Esophagus mucosa (tissue), 1 donor: ENCODE data around the gene SMOC2. TPM values are rescaled to one million over a fixed set of nuclear protein-coding genes. Genes with fewer than 3 reads are reported as not detected.

Experiments
- ATAC-seq: fragments of 200-7000 bp; cut with Tn5 transposase; one replicate; pipeline ENCODE4 v1.9.1; 2020
- total RNA-seq: library from RNA; stranded (reverse); gene quantifications from one replicate; pipeline ENCODE4 v1.2.4, GENCODE V29; 2023
- donor health status: DM: yes; HTN: yes; CAD: no.

Gene SMOC2, protein sequence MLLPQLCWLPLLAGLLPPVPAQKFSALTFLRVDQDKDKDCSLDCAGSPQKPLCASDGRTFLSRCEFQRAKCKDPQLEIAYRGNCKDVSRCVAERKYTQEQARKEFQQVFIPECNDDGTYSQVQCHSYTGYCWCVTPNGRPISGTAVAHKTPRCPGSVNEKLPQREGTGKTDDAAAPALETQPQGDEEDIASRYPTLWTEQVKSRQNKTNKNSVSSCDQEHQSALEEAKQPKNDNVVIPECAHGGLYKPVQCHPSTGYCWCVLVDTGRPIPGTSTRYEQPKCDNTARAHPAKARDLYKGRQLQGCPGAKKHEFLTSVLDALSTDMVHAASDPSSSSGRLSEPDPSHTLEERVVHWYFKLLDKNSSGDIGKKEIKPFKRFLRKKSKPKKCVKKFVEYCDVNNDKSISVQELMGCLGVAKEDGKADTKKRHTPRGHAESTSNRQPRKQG
- total RNA-seq = 1.9 TPM

DNA sequence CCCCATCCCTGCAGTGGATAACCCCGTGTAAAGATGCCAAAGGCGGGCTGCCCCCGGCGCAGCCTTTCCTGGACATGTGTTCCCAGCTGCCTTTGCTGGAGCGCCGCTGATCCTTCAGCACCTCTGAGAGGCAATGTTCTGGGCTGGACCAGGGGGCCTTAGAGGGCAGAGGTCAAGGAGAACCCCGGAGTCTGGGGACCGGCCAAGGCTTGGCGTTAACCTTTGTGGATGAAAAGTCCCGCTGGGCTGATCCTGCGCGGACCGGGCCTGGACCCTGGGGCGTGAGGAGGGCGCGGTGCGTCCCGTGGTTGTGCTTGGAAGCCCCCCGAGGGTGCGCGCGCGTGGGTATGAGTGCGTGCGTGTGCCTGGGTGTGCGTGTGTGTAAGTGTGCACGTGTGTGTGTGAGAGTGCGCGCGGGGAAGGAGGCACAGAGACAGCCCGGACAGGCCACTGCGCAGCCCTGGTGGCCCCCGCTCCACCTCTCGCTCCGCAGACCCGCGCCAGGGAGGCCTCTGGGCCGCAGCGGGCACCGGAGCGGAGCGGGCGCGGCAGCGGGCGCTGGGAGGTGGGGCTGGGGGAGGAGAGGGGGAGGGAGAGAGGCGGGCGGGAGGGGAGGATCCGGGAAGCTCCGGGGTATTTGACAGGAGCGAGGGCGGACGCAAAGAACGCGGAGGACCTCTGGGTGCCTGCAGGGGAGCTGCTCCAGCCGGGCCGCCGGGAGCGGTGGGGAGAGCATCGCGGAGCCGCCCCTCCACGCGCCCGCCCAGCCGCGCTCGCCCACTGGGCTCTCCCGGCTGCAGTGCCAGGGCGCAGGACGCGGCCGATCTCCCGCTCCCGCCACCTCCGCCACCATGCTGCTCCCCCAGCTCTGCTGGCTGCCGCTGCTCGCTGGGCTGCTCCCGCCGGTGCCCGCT is at the start of gene SMOC2:
TSS of gene SMOC2 (plus strand) at position 665 of the 914 bp plus-strand sequence. CDS start at position 852, 187 bp downstream.
- peak; percentile 35 for ATAC-seq

DNA sequence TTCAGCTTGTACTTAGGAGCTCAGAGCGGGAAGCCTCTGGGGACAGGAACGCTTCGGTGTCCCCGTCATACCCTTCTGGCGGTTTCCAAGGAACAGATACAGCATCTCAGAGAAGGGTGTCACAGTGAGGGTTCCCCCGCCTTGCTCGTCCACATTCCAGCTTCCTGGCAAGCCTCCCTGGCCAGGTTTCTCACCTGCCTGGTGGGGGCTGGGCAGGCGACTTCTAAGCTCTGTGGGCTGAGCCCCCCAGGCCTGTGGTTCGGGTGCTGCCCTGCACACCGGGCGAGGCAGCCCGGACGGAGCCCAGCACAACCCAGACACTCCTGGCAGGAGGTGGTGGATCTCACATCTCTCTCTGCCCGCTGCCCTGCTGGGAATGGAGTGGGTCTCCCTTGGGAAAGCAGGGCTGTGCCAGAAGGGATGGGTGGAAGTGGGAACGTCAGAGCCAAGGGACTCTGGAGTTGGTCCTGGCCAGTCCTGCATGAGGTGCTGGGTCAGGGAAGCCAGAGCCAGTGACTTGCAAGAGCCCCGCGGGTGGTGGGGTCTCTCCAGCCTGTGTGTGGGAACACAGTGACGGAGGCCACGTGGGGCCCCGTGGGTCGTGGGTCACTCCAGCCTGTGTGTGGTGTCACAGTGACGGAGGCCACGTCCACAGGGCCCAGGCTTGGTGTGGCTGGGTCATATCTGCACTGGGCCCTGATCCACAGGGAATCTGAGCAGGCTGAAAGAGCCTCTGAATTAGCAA is 47.7 kb upstream of the SMOC2 start:
- ATAC-seq = peak; percentile 7

DNA sequence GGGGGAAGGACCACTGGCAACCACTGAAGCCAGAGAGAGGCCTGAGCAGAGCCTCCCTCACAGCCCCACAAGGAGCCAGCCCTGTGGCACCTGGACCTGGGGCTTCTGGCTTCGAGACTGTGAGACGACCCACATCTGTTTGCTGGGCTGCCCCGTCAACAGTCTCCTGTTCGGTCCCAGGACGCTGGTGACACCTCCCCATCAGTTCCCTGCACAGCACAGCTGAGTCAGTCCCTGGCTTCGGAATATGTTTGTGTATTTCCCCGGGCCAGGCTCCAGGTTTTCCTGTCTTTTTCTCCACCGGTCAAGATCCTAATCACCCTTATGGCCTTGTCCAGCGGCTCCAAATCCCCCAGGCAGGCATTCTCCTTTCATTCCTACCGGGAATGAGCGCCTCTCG is 46.4 kb upstream of the SMOC2 start:
- no peak for ATAC-seq

DNA sequence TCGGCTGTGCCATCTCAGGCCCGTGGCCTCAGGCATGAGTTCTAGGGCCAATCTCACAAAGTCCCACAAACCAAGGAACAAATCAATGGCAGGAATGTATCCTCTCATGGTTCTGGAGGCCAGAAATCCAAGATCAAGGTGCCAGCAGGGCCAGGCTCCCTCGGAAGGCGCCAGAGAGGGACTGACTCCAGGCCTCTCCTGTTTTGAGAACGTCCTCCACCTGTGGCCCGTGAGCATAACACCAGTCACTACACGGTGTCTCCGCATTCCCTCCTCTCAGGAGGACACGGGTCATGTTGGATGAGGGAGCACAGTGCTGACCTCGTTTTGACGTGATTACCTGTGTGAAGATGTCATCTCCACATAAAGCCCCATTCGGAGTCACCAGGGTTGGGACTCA is 45.0 kb upstream of the SMOC2 start:
- ATAC-seq = no peak

DNA sequence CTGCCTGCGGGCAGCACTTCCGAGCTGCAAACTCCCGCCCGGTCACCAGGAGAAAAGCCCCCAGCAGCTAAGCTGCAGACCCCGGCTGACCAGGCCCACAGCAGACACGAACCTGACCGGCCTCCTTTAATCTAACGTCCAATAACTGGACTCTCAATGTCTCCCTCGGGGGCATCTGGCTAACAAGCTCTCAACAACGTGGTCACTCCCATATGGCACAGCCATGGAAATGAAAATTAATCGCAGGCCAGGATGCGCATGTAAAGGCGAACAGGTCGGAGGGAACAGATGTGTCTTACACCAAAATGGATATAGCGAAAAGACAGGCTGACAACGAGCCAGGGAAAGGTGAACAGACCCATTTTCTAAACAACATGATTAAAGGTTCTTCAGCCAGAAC is 44.4 kb upstream of the SMOC2 start:
- no peak for ATAC-seq

DNA sequence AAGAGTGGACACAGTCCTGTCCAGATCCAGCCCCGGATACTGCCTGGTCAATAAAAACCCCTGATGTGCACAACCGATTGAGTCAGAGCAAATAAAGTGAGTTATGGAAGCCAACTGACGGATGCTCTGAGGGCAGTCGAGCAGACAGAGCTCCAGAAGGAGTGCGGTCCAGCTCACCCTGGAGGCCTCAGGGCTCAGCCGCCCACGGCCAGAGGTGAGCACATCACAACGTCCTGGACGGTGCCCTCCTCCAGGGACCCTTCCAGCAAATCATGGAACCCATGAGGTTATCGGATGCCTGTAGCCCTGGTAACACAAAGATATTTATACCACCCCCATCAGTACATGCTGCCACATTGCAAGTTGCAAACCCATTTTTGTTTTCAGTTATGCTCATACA is 44.0 kb upstream of the SMOC2 start:
- ATAC-seq = no peak

DNA sequence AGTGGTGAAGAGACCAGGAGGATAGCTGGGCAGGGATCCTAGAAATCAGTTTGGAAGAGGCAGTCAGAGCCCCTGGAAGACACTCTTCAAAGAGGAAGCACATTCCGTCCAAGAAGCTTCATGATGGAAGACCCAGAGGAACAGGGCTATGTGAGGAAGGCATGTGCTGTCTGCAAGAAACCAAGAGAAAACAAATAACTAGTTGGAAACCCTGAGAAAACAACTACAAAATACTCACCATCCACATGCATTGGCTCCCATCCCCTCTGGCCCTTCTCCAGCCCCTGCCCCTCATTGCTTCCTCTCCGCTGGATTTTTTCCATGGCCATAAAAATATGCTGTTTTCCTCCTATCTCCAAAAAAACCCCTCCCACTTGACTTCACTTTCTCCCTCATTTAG is 40.9 kb upstream of the SMOC2 start:
- ATAC-seq = no peak

DNA sequence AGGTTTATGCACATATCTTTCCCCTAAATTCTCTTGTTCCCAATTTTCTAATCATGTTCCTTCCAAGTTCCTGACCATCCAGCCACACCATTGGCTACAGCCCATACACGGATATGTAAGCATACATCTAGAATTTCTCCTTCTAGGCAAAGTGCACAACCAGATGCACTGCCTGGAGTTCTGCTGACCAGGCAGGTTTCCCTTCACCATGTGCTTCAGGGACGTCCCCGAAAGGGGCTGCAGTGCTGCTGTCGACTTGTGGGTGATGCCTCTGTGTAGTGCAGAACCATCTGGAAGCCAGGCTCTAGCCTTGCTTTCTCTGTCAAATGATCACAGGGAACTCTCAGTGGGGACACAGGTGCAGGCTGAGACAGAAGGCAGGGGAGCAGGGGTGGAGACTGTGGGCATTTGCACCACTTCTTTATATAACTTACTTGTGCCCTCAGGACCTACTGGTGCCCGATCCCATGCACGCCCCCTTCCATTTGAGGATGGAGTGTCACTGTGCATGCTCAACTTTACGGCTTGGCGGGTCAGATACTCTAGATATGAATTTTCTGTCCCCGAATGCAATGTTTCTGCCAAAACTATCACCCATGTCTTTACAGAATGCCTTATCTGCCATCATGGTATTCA is 37.5 kb upstream of the SMOC2 start:
- no peak for ATAC-seq

DNA sequence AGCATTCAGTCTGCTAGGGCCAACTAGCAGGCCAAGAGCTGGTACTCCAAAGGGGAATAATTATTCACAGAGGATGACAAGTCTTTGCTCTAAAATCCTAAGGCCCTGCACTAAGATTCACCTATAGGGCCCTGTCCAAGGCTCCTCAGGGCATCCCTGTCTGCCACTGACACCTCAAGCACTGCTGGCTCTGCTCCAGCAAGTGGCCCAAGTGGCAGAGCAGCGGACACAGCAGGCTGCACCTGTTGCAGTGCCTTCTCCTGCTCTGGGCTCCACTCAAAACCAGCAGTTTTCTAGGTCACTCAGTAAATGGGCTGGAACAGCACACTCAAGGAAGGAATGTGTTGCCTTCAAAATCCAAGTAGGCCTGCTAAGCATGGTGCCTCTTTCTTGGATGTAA is 36.4 kb upstream of the SMOC2 start:
- ATAC-seq = no peak

DNA sequence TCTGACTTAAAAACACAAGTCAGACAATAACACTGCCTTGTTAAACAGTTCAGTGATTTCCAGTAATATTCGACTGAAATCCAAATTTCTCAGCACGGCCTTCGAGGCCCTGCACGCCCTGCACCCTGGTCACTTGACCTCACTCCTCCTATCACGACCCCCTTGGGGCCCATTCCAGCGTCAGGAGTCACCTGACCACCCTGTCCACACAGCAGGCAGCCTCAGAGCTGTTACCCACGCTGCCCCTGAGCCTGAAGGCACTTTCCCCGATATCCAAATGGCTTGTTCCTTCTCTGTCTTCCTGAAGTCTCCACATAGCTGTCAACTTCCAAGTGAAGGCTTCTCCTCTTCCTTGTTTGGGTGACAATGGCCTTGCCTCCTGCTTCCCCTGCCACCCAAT is 33.1 kb upstream of the SMOC2 start:
- ATAC-seq = no peak

DNA sequence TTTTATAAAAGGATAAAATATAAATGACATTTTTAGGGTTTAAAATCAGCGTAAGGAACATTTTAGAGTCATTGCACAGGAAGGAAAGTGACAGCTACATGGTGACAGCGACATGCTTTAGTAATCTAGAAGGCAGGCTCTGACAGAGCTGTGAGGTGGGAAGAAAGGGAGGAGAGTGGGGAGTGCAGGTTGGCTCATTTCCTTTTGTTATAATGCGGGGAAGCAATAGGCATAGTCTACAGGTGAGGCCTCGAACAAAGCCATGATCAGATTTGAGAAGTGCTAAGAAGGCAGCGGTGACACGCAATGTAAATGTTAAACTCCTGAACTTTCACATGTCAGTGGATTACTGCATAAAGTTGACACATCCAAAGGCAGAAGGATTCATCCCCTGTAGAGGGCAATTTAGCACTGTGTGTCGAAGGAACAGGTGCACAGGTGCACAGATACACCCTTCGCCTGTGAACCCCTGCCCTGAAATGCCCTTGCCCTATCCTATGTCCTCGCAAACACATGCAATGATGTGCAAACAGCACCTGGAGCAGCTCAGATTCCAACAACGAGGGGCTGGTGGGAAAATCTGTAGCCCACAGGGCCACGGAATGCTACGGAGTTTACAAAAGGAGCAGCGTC is 32.4 kb upstream of the SMOC2 start:
- ATAC-seq = no peak

DNA sequence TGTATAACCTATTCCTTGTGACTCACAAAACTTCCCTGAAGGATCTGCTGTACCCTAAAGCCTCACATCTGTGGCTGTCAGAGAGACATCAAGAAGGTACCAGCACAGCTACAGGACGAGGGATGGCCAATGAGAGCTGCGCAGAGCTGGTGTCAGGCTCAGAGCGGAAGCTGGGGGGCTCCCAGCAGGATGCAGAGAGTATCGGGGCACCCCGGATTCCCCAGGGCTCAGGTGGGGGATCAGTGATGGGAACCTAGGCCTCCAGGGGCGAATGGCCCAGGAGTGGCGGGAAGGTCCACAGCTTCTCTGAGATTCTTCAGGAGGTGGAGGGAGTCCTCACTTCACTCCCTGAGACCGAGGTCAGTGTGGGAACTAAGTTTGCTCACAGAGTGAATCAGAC is 30.9 kb upstream of the SMOC2 start:
- ATAC-seq = no peak

DNA sequence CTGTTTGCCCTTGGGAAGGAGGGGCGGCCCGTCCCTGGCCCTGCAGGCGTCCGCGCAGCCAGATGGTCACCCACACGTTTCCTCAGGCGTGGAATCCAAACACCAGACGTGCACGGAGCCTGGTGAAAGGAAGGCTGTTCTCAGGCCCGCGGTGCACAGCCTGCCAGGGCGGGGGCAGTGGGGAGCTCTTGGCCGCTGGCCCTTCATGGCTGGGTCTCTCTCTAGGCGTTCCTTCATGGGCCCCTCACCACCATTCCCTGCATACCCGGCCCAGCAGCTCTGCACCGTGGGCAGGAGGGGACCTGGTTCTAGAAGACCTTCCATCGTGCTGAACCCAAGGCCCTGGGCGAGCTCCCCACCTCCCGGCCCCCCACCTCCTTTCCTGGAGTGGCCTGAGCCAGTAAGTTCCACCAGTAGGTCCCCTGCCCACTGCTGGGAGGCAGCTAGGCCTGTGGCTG is 30.4 kb upstream of the SMOC2 start:
- ATAC-seq = no peak

DNA sequence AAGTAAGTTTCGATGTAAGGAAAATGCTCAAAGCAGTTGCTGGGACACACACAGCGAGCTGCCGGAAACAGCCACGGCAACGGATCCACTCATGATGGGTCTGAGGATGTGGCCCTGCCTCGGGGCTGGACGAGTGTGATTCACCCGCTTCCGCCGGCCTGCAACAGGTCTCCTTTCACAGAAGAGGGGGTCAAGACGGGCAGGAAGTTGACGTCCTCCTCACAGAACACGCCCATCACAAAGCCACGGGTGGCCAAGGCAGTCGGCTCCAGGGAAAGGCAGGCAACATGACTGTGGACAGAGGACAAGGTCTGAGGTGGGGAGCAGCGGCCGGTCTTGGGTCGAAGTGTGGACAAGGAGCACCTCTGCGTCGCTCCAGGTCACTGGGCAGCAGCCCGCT is 29.9 kb upstream of the SMOC2 start:
- no peak for ATAC-seq

DNA sequence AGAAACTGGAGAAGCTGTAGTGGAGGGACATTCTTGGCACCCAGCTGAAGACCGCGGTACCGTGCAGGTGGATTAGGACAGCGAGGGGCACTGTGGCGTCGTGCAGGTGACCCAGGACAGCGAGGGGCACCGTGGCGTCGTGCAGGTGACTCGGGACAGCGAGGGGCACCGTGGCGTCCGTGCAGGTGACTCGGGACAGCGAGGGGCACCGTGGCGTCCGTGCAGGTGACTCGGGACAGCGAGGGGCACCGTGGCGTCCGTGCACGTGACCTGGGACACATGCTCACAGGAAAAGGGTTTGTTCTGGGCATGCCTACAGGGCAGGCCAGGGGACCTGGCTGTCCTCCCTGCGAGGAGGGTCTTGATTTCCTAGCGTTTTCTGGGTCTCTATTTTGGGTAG is 29.2 kb upstream of the SMOC2 start:
- ATAC-seq = no peak

DNA sequence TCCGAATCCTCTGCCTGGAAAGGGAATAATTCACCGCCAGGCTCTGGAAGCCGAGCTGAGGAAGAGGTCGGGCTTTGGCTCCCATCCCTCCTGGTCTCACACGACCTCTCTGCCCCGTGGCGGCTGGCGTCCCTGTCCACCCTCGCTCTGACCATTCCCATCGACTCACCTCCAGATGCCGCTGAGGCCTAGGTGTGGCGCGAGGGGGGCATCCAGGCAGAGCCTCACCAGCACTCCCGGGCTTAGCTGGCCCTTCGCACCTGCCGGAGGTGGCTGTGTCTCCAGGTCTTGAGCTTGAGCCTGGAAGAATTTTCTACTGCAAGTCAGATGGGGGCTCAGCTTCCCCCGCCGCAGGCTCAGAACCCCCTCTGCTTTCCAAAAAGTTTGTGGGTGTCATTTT is 28.5 kb upstream of the SMOC2 start:
- no peak for ATAC-seq

DNA sequence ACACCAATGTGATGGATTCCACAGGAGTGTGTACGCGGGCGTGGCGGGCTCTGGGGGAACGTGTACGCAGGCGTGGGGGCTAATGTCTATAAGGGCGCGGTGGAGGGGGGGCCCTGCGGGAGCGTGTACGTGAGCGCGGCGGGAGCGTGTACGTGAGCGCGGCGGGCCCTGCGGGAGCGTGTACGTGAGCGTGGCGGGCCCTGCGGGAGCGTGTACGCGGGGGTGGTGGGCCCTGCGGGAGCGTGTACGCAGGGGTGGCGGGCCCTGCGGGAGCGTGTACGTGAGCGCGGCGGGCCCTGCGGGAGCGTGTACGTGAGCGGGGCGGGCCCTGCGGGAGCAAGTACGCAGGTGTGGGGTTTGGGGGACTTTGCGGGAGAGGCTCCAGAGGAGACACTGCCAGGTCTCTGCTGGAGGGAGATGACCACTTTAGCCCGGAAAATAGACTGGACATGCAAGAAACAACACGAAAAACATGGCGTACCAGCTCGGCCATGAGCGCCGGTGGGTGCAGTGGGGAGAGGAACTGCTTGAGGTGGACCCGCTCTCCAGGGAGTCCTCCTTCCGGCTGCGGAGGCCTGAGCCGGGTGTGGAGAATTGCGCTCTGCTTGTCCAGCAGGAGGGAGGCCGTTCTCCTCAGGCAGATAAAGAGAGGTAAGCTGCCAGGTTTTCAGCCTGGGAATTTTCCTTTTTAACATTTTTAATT is 27.8 kb upstream of the SMOC2 start:
- no peak for ATAC-seq

DNA sequence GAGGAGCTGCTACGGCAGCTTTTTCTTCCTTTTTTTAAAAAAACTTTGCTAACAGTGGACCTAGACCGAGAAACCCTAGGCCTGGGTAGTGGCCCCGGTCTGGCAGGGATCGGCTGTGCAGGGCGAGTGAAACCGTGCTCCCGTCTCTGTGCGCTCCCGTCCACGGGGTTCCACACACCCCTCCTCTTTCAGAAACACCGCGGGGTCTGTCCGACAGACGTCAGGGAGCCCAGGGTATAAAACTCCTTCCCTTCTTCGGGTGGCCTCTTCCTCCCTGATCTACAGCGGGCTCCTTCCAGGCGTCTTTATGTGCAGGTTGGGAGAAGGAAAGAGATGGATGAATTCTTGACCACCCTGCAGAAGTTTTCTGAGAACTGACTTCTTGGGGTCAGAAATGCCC is 27.1 kb upstream of the SMOC2 start:
- ATAC-seq = no peak

DNA sequence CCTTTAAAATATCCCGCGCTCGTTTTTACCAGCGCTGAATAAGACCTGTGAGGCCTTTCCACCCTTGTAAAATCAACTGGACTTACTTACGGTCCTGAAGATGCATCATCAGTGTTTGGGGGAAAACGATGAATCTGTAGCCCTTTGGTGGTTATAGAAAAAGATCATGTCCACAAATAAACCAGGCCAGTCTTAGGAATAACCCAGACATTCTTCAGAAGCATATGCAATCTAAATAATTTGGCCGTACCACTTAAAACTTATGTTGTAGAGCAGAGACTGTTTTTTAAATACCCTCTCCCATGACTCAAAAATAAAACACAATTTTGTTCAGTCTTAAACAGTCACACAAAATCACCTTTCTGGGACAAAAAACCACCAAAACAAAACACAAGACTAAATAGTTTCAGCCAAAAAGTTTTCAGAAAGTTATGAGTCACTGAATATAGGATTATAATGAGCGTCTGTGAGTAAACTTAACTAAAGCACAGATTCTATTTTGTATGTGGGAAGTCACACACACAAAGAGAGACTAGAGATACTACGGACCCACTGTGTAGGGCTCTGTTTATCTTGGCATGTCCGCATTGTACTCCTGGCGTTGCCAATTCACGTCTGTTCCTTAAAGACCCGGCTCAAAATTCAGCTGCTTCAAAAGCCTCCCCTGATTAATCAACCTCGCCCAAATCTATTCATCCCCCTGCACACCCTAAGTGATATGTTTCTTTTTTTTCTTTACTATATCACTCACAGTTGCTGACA is 26.5 kb upstream of the SMOC2 start:
- no peak for ATAC-seq
